Gastrocnemius medialis (tissue), 4 donors: ENCODE measurements around the gene IQSEC2. TPM values are rescaled to one million over a fixed set of nuclear protein-coding genes. Genes with fewer than 3 reads are reported as not detected.
A peak's percentile ranks its signal among the peaks of the same experiment; 100 is the strongest.

ENCODE experiments used
- ATAC-seq, 2 donors: fragments of 150-250 bp; one replicate each; pipeline ENCODE4 v1.9.1; 2016
- DNase-seq, 2 donors: peaks; one replicate each; pipeline ENCODE4 v3.0.0-alpha.2; 2019
- H3K27ac ChIP-seq, 4 donors: fragments of 200-600 bp; sonication (generic); 1 replicate in 1 of 4; 2 replicates in 3 of 4; pipeline ENCODE4 v1.5.1; 2016 to 2018; ENCODE audit warnings: mild to moderate bottlenecking in 2 of 4, moderate library complexity in 1 of 4
- H3K27me3 ChIP-seq, 3 donors: fragments of 200-600 bp; sonication (generic) in 2 of 3; 1 replicate in 1 of 3; 2 replicates in 2 of 3; pipeline versions ENCODE4 v1.5.1 to v1.6.0; 2016 to 2019; ENCODE audit warnings: mild to moderate bottlenecking in 1 of 3, moderate library complexity in 1 of 3
- H3K36me3 ChIP-seq, 2 donors: fragments of 200-600 bp; sonication (generic) in 1 of 2; one replicate each; pipeline ENCODE4 v1.5.1; 2017 to 2018
- H3K4me1 ChIP-seq, 2 donors: fragments of 200-600 bp; sonication (generic) in 1 of 2; one replicate each; pipeline ENCODE4 v1.5.1; 2016 to 2017; ENCODE audit warnings: mild to moderate bottlenecking in 2 of 2
- H3K4me3 ChIP-seq, 4 donors: fragments of 200-600 bp; sonication (generic) in 3 of 4; 1 replicate in 1 of 4; 2 replicates in 3 of 4; pipeline ENCODE4 v1.5.1; 2016 to 2019; ENCODE audit warnings: mild to moderate bottlenecking in 2 of 4
- H3K9me3 ChIP-seq, 3 donors: fragments of 200-600 bp; sonication (generic) in 2 of 3; 1 replicate in 1 of 3; 2 replicates in 2 of 3; pipeline ENCODE4 v1.5.1; 2016 to 2019
- POLR2A ChIP-seq, 2 donors: fragments of 450-650 bp; IDR thresholded peaks; one replicate each; pipeline ENCODE4 v1.6.1; 2017; ENCODE audit warnings: antibody characterized with exemption in 2 of 2, mild to moderate bottlenecking in 2 of 2, moderate library complexity in 2 of 2
- in situ Hi-C, 4 donors: fragments of 200-750 bp; cut with MboI; loops; one replicate each; pipeline versions ENCODE4 v1.15.0 to v1.8.0; 2017; ENCODE audit warnings: low sequenced_read_pairs in 4 of 4
- intact Hi-C: fragments of 100-400 bp; cut with DNase I; formaldehyde crosslinking; loops from one replicate; pipeline ENCODE4 v1.15.1; 2023; ENCODE audit warnings: low total_unique reads
- total RNA-seq, 4 donors: library from RNA; depleted of rRNA; stranded (reverse); fragments of >200 nt; gene quantifications; one replicate each; pipeline versions ENCODE4 v1.1.0 to v1.2.3, GENCODE V29; 2016
- TF ChIP-seq, protein P1 (sequence below), 5 experiments: fragments of 450-650 bp in 3 of 5; fragments of 200-600 bp in 2 of 5; sonication (generic) in 2 of 5; IDR thresholded peaks in 4 of 5; conservative IDR thresholded peaks in 1 of 5; 1 replicate in 4 of 5; 2 replicates in 1 of 5; pipeline ENCODE4 v1.5.1; 2016 to 2019; ENCODE audit warnings: antibody characterized with exemption in 5 of 5, mild to moderate bottlenecking in 3 of 5, moderate library complexity in 3 of 5

IQSEC2 gene
- total RNA-seq, 4 donors from 2014 or later = 59.2 to 127 (median 73.9) TPM

DNA sequence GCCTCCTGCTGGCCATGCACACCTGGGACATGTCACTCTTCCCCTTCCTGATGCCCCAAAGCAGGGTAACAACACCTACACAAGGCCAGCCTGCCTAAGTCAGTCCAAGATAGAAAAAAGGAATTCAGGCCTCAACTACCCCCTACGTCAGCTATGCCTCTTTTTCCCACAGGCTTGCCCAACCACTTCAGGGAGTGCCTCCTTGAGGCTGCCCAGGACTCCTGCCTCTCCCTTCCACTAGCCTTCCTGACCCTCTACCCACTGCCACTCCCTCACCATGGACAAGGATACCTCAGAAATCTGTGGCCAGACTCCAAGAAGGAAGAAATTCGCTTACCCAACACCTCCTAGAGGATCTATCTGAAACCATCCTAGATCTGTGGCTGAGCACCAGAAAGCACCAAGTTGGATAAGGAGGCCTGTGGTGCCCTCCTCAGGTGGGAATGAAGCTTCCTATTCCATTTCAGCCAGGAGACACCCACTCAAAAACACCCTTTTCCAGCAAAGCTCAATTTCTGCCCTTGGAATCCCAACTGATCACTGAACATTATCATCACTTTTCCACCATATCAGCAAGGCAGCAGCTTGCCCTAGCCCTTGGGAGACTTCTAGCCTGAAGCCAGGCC lies 58.2 kb downstream of the IQSEC2 start:
- Histone ChIP-seq H3K4me1 (peaks cover 28 to 44% of the 10 kb centered on the region in 2 donors), H3K27me3 (no peaks in the 10 kb centered on the region), H3K27ac (peak overlapping the region; percentile 93 to 96 (median 95)), H3K36me3 (peaks cover 0 to 24% of the 10 kb centered on the region in 2 donors), H3K9me3 (no peaks in the 10 kb centered on the region), H3K4me3 (peak overlapping the region; percentile 71 to 98 (median 84))
- no peak for TF ChIP-seq POLR2A (IDR thresholded peaks at IDR 0.05)
- TF ChIP-seq, protein P1, sequence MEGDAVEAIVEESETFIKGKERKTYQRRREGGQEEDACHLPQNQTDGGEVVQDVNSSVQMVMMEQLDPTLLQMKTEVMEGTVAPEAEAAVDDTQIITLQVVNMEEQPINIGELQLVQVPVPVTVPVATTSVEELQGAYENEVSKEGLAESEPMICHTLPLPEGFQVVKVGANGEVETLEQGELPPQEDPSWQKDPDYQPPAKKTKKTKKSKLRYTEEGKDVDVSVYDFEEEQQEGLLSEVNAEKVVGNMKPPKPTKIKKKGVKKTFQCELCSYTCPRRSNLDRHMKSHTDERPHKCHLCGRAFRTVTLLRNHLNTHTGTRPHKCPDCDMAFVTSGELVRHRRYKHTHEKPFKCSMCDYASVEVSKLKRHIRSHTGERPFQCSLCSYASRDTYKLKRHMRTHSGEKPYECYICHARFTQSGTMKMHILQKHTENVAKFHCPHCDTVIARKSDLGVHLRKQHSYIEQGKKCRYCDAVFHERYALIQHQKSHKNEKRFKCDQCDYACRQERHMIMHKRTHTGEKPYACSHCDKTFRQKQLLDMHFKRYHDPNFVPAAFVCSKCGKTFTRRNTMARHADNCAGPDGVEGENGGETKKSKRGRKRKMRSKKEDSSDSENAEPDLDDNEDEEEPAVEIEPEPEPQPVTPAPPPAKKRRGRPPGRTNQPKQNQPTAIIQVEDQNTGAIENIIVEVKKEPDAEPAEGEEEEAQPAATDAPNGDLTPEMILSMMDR (IDR thresholded peaks at IDR 0.05 in 4 of 5, conservative IDR thresholded peaks at IDR 0.05 in 1 of 5) = peak in 1 of 5 experiments; percentile 30
- peak; percentile 8 to 49 for DNase-seq
- ATAC-seq = peak; percentile 46 to 63
- in situ Hi-C loops (loop anchor here in 3 of 4 donors (10.0 to 25.0 kb wide), 3 partner anchors 111 to 136 kb away; partner anchors contain the start of genes KANTR (in 2 of the 3) and TSPYL2 (in 1 of the 3)), intact Hi-C loops (no loop called here)

Other genes with a start within 250 kb of the IQSEC2 start
- gene GPR173, start 232.8 kb downstream of the IQSEC2 start, total RNA-seq = under 1 TPM in 3 of 4 donors, not detected in 1; 0.07 to 0.31 (median 0.10) TPM
- gene TSPYL2, start 199.2 kb downstream of the IQSEC2 start, total RNA-seq = 100 to 1,000 TPM in 1 of 4 donors, 10 to 100 TPM in 3; 46.7 to 161 (median 78.6) TPM
- gene KANTR, start 187.4 kb downstream of the IQSEC2 start, total RNA-seq = 10 to 100 TPM in 2 of 4 donors, 1 to 10 TPM in 2; 3.0 to 13.0 (median 7.4) TPM
- gene KDM5C, start 56.4 kb downstream of the IQSEC2 start, total RNA-seq = 100 to 1,000 TPM; 143 to 210 (median 147) TPM
- 10 to 100 TPM; 12.9 to 23.5 (median 17.1) TPM for gene SMC1A, start 141.1 kb upstream of the IQSEC2 start, total RNA-seq
- gene RIBC1, start 141.3 kb upstream of the IQSEC2 start, total RNA-seq = 1 to 10 TPM in 1 of 4 donors, under 1 TPM in 1, not detected in 2; 0.52 to 1.1 TPM
- gene HSD17B10, start 152.8 kb upstream of the IQSEC2 start, total RNA-seq = 100 to 1,000 TPM in 1 of 4 donors, 10 to 100 TPM in 3; 62.2 to 106 (median 75.3) TPM